ENCODE data around the gene ZNF74.

Gene ZNF74

DNA sequence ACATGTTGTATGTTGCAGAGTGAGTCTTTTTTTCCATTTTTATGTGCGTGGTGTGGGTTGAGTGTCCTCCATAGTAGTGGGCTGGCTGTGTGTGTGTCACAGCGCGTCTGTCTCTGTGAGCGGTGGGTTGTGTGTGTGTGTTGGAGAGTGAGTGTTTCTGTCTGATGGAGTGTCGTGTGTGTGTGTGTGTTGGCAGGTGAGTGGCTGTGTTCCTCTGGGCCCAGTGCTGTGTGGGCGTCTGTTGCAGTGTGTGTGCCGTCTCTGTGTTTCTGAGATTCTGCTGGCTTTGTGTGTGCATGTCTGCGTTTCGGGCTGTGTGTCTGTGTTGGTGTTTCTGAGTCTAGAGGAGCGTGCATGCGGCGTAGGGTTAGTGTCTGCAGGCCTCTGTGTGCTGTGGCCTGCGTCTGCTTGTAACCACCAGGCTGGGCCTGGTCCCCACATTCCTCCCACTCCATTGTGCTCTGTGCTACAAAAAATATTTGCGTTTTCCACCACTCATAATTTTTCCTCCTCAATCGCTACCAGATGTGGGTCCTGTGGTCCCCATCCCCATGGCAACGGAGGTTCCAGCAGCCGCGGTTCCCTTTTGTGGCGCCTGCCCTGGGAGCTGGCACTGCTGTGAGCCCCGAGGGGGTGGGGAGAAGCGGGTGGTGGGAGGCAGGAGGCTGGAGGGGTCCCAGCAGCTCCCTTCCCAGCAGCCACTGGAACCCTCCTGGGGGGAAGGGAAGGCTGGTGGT, 28.5 kb downstream of the ZNF74 start:
- DNase-seq: no peak

- DNase-seq: no peak
These were observed 29.3 kb downstream of the ZNF74 start for GRCh38 chr22:20423008-20423905.

DNA sequence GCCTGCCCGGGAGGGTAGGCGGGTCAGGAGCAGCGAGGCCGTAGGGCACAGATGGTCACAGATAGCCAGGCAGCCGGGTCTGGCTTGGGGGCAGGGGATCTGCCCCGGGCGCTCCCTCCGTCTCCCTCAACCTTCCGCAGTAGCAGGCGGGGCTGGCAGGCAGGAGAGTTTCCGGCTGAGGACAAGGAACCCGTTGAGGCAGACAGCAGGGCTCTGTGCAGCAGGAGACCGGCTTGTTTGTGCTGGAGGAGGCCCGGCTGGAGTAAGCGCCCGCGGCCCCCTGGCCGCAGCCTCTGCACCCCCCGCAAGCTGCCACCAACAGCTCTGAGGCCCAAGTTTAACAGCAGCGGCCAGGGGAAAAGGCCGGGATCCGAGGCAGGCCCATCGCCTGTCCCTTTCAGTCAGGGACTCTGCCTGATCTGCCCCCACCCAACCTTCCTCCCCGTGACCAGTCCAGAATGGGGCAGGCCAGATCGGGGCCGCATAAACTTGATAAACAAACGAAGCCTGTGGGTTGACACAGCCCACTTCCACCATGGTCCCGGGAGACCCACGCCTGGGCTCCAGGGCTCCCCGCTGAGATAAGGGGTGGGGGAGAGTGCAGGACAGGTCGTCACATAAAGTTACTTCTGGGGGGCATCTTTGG, 30.1 kb downstream of the ZNF74 start:
- DNase-seq: no peak

GRCh38 chr22:20424568-20424931, 30.6 kb downstream of the ZNF74 start:
- no peak for DNase-seq

- no peak for DNase-seq
These were observed 31.1 kb downstream of the ZNF74 start for GRCh38 chr22:20424932-20425565.

DNA sequence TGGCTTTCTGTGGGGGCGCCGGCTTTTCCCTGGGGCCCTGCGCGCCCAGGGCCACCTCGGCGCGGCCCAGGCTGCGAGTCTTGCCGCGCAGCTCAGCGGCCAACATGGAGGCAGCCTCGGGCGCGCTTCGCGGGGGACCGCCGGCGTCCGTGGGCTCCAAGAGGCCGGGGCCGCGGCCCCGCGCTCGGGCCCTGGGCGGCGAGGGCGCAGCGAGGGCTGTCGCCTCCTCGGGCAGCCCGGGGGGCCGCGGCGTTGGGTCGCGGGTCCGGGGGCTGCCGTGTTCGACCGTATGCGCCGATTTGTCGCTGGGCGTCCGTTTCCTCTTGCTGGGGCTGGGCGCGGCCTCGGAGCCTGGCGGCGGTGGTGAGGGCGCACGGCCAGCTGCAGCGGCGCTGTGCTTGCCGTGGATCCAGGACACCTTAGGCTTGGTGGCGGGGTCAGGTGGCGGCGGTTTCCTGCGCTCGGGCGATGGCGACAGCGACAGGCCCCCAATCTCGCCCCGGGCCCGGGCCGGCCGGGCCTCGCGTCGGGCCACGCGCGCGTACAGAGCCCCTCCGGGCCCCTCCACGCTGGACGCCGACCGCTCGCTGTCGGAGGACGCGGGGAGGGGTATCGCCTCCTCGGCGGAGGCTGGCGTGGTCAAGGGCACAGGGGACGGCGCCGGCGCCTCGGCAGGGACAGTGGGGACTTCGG, 31.8 kb downstream of the ZNF74 start:
- DNase-seq: no peak

DNA sequence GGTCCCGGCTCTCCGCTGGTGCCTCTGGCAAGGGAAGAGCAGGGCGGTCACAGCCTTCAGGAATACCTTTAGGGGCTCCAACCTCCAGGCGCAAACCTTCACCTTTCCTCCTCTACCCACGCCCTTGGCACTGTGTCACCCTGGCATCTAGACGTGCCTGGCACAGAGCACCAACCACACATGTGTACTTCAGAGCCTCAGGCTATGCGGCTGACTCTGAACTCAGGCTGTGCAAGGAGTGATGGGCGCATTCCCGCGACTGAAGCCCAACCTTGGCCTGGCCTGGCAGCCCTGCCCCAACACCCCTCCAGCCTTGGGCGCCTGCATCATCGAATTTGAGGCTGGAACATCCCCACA, 32.3 kb downstream of the ZNF74 start:
- no peak for DNase-seq

DNA sequence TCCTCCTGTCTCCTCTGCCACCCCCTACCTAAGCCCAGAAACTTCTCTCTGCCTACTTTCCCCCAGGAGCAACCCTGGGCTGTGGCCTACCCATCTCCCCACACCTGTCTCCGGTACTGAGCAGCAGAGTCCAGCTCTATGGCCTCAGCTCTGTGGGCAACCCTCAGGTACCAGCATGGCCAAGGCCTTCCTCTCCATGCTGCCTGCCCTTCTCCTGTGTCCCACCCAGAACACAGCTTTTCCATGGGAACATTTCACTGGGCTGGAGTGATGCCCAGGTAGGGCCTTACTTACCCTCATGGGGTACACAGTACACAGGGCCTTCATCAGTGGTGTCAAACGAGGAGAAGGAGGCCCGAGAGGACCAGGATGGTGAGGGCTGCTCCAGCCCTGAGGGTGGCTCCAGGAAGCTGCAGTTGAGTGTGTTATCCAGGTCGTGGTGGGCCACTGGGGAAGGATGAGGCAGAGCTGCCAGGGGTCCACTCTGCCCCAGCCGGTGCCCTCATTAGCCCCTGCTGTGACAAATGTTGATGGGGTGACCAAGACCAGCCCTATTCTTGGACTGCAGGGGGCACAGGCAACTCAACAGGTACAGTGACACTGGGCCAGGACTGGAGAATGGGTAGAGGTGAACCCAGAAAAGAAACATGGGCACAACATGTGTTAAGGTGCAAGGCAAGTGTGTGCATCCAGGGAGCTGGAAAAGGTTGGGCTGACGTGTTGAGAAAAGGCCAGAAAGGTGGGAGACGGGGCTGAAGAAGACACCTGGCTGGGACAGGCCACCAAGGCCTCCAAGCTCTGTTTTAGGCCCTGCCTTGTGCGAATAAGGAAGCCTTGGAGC, 33.4 kb downstream of the ZNF74 start:
- DNase-seq: no peak

DNA sequence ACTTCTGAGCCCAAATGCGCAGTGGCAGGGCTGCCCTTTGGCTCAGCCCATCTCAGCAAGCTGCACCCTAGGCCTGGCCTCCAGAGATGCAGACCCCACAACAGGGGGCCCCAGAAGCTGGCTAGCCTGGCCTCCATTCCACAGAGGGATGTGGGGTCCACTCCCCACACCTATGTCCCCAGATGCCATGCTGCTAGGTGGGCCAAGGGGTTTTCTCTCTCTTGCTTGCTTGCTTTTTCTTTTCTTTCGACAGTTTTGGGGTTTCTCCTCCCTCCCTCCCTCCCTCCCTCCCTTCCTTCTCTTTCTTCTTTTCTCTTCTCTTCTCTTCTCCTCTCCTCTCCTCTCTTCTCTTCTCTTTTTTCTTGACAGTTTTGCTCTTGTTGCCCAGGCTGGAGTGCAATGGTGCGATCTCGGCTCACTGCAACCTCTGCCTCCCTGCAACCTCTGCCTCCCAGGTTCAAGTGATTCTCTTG, 34.0 kb downstream of the ZNF74 start:
- no peak for DNase-seq

GRCh38 chr22:20428496-20429253, 34.7 kb downstream of the ZNF74 start:
- DNase-seq: no peak

GRCh38 chr22:20429254-20430100, 35.5 kb downstream of the ZNF74 start:
- DNase-seq: peak; percentile 77

DNA sequence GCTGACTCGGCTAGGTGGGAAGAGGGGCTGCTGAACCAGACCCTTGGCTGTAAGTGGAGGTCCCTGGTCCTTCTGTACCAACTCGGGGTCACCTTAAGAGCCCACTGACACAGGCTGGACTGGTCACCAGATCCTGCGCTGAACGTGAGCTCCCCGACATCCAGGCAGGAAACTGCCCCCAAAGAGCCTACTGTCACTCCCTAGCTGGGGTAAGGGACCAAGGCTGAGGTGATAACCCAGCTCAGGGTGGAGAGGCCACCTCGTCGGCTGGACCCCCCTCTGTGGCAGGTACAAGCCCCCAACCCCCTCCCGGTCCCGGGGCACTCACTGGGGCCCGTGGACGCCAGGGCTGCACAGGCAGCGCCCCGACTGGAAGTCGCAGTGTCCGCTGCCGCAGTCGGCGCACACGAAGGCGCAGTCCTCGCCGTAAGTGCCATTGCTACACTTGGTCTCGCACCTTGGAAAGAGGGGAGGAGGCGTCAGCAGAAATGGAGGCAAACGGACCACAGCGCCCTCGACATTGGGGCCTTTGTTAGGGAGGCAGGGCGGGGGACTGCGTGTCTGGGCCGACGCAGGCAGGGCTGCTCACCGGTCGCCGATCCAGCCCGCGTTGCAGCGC, 36.3 kb downstream of the ZNF74 start:
- DNase-seq: no peak

- DNase-seq: peak; percentile 59
These were observed 37.0 kb downstream of the ZNF74 start for GRCh38 chr22:20430720-20431510.

DNA sequence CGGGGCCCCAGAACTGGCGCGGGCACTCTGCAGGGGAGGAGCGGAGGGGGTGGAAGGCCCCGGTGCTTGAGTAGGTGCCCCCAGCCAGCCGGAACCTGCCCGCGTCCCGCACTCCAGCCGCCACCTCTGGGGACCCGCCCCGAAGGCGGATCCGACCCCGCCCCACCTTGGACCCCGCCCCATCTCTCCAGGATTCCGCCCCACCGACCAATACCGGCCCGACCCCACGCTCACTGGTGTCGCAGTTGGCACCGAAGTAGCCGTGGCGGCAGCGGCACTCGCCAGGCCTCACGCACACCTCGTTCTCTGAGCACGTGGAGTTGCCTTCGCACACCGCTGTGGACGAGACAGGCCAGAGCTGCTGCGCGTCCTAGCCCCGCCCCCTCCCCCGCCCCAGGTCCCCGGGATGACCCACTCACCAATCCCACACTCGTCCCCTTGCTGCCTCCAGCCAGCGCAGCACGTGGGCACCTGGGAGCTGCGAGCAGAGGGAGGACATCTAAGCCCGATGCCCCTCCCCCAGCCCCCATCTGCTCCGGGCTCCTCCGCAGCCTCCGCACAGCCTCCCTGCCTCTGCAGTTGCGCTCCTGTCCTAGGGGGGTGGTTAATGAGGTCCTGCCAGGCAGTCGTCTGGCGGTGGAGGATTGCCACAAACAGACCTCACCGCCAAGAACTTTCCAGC, 37.7 kb downstream of the ZNF74 start:
- no peak for DNase-seq

DNA sequence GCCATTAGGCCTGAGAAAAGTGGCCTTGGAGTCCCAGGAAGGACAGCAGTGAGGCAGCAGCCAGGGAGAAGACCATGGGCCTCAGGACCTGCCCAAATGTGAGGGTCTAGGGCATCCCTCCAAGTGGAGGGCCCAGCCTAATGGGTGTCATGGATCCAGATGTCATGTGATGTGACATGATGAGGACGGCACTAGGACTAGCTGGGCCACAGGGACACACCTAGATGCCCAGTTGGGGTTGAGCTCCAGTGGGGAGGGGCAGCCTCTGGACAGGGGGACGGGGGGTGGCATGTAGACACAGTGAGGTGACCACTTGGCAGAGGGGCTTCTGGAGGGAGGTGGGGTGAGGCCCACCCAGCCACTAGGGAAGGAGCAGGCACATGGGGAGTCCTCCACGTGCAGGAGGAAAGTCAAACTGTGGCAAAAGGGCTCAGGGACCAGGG, 38.3 kb downstream of the ZNF74 start:
- DNase-seq: no peak

- DNase-seq: no peak
These were observed 39.2 kb downstream of the ZNF74 start for GRCh38 chr22:20433191-20433590.

- no peak for DNase-seq
These were observed 39.8 kb downstream of the ZNF74 start for GRCh38 chr22:20433686-20434241.
